Fibroblast of pulmonary artery (primary cell): ENCODE measurements around the gene WDPCP.
"Not testable (repeated sequence)": the region's sequence is repeated elsewhere in the genome, so short reads cannot be mapped to it uniquely, and the experiment has no call there.

Experiments used
- DNase-seq: peaks from one replicate; pipeline ENCODE4 v3.0.0-alpha.2; 2010; ENCODE audit warnings: low read depth
- H3K4me3 ChIP-seq: replicated peaks from 2 replicates; pipeline ENCODE4 v1.5.1; 2011; ENCODE audit warnings: low read depth, mild to moderate bottlenecking, control low read depth, low read length, moderate library complexity
- TF ChIP-seq, protein P1 (sequence below): IDR thresholded peaks from 2 replicates; pipeline ENCODE4 v1.5.1; 2011; ENCODE audit warnings: mild to moderate bottlenecking, control low read depth, low read length, inconsistent platforms; ENCODE audit errors: missing control alignments

WDPCP gene

DNA sequence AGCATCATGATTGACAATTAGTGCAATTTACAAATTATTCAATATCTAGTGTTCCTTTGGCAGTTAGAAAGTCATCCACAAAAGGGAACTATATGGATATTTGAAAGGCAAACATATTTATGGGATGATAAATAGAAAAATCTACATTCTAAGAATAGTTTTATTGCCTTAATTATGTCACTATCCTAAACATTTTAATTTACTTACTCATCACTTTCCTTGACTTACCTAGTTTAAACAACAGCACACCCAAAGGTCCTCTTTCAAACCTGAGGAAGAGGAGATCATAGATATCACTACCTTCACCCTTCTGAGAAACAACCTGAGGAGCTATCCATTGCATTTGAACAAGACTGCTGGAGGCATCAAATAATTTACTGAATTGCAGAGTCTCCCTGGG lies 184.5 kb downstream of the WDPCP start:
- no peak for DNase-seq
- TF ChIP-seq, protein P1, sequence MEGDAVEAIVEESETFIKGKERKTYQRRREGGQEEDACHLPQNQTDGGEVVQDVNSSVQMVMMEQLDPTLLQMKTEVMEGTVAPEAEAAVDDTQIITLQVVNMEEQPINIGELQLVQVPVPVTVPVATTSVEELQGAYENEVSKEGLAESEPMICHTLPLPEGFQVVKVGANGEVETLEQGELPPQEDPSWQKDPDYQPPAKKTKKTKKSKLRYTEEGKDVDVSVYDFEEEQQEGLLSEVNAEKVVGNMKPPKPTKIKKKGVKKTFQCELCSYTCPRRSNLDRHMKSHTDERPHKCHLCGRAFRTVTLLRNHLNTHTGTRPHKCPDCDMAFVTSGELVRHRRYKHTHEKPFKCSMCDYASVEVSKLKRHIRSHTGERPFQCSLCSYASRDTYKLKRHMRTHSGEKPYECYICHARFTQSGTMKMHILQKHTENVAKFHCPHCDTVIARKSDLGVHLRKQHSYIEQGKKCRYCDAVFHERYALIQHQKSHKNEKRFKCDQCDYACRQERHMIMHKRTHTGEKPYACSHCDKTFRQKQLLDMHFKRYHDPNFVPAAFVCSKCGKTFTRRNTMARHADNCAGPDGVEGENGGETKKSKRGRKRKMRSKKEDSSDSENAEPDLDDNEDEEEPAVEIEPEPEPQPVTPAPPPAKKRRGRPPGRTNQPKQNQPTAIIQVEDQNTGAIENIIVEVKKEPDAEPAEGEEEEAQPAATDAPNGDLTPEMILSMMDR = no peak
- H3K4me3 ChIP-seq = no peak overlapping the region

DNA sequence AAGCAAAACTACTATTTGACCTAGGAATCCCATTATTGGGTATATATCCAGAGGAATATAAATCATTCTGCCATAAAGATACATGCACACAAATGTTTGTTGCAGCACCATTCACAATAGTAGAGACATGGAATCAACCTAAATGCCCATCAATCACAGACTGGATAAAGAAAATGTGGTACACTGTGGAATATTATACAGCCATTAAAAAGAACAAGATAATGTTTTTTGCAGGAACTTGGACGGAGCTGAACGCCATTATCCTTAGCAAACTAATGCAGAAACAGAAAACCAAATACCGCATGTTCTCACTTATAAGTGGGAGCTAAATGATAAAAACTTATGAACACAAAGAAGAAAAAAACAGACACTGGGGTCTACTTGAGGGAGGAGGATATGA lies 185.4 kb downstream of the WDPCP start:
- not testable (repeated sequence) for DNase-seq, H3K4me3 ChIP-seq

DNA sequence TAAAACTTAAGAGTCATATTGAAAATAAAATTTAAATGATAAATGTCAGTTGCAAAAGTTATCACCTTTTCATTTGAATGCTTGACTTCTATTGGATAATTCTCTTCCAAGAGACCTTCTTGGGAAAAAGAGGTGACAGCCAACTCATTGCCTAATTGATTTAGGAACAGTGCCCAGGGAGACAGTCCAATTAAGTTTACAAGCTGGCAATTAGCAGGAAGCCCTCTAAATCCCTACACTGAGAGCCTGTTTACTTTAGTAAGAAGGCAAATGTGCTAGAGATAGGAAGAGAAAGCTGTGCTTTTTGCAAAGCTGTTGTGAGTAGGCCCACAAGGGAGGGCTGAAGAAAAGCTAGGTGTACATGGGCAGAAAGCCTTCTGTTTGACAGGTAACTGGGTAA lies 189.1 kb downstream of the WDPCP start:
- TF ChIP-seq, protein P1 = no peak
- no peak overlapping the region for H3K4me3 ChIP-seq
- DNase-seq = no peak

DNA sequence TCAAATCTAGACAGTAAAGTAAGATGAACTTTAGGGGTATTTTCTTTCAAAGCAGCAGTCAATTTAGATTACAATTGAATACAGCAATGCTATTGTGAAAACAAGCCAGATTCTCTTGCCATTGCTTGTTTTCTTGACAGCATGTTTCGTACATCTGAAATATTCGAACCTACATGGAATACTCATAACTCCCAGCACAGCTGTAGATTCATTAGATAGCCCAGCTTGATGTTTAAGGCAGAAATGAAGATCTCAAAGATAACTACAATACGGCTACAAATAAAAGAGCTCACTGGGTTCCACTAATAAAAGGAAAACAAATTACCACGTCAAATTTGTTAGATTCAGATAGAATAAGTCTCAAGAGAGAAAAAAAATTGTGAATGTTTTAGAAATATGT lies 208.8 kb downstream of the WDPCP start:
- H3K4me3 ChIP-seq = no peak overlapping the region
- DNase-seq = no peak
- TF ChIP-seq, protein P1 = no peak

DNA sequence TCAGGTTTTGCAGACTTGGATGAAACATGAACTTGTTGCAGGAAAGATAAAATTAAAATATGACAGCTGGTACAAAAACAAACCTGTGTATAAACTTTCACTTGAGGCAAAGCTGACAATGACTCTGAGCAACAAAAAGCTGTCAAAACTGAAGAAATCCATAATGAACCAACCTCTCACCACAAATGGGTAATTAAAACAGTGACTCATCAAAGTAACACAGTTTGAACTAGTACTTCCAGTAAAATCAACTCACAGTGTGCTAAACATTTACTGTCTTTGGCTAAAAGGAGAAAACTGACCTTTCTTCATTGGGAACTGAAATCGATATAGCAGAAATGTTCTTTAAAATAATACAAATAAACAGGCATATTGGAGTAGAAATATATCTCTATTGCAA lies 209.7 kb downstream of the WDPCP start:
- H3K4me3 ChIP-seq = no peak overlapping the region
- TF ChIP-seq, protein P1 = no peak
- DNase-seq = no peak

DNA sequence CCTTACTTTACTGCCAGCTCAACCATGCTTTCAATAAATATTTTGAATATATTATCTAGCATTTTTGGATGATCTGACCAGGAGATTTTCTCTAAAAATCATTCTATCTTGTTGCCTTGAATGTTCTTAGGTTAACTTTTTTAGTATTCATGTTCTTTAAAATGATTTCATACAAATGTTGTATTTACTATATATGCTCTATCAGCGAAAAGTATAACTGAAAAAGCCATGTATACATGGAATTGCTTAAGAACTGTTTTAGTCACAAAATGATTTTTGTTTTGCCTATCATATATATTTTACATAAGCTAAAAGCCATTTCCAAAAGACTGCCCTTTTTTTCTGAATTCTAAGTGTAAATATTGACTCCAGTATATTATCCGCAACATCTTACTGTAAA lies 213.9 kb downstream of the WDPCP start:
- TF ChIP-seq, protein P1 = no peak
- no peak for DNase-seq
- H3K4me3 ChIP-seq = no peak overlapping the region

DNA sequence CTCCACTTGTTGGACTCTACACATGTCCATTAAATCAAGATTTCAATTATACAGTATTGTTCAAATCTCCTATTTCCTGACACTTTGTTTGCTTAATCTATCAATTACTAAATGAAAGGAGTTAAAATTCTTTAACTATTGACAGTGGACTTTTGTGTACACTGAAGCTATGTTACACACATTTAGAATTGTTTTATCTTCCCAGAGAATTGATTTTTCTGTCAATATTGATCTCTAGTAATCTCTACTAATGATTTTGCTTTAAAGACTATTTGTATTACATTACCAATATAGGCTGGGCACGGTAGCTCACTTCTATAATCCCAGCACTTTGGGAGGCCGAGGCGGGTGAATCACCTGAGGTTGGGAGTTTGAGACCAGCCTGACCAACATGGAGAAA lies 215.7 kb downstream of the WDPCP start:
- TF ChIP-seq, protein P1 = no peak
- no peak overlapping the region for H3K4me3 ChIP-seq
- DNase-seq = no peak

DNA sequence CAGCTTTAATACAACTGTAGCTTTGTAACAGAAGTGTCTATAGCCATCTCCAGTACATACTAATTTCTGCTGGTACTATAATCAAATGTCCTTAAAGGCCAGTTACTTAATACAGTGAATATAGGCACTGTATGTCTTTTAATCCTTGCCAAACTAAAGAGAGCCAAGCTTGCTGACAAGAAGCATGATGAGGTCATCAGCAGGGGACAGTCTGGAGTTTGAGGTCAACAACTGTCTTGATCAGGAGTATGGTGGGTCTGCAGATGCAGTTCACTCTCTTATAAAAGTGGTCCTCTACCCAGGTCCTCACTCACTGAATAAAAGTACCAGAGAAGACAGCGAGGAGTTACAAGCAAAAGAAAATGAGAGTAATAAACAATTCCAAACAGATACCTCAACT lies 219.1 kb downstream of the WDPCP start:
- TF ChIP-seq, protein P1 = no peak
- no peak for DNase-seq
- no peak overlapping the region for H3K4me3 ChIP-seq
